PC-3 (cell line): ENCODE results near the gene SWSAP1. TPM values are rescaled to one million over a fixed set of nuclear protein-coding genes. Genes with fewer than 3 reads are reported as not detected.

Experiments
- ATAC-seq: fragments of 200-7000 bp; cut with Tn5 transposase; 2 replicates; pipeline ENCODE4 v1.9.1; 2020; ENCODE audit warnings: mild to moderate bottlenecking, moderate library complexity
- BruUV-seq: library from RNA; stranded (reverse); fragments of 400-500 nt; replicated peaks from 2 replicates; lab custom pipeline; 2021; lab: Mats Ljungman, UMichigan
- CTCF ChIA-PET: fragments of 300-600 bp; sonication (Branson Sonifier 250); formaldehyde crosslinking; loops from one replicate; lab custom pipeline; 2022; ENCODE audit warnings: antibody characterized with exemption; lab: Charles Lee
- POLR2A ChIA-PET: fragments of 300-600 bp; sonication (Branson Sonifier 250); formaldehyde crosslinking; loops from one replicate; lab custom pipeline; 2022; ENCODE audit warnings: antibody characterized with exemption; ENCODE audit not compliant: unreplicated experiment; lab: Charles Lee
- DNase-seq: peaks from one replicate; pipeline ENCODE4 v3.0.0-alpha.2; 2015
- H2AFZ ChIP-seq: fragments of 300-600 bp; sonication (generic); 2 replicates; pipeline ENCODE4 v1.6.0; 2016; ENCODE audit warnings: antibody characterized with exemption, low read length
- H3F3A ChIP-seq: fragments of 300-600 bp; sonication (generic); one replicate; pipeline ENCODE4 v1.6.0; 2017; ENCODE audit warnings: antibody characterized with exemption, low read length, control low read depth, mild to moderate bottlenecking; ENCODE audit not compliant: unreplicated experiment
- H3K27ac ChIP-seq: fragments of 300-600 bp; sonication (generic); 2 replicates; pipeline ENCODE4 v1.5.1; 2016; ENCODE audit warnings: mild to moderate bottlenecking, low read length
- H3K27me3 ChIP-seq: fragments of 300-600 bp; sonication (generic); 2 replicates; pipeline ENCODE4 v1.6.1; 2016; ENCODE audit warnings: low read length, mixed read lengths
- H3K36me3 ChIP-seq: fragments of 300-600 bp; sonication (generic); 2 replicates; pipeline ENCODE4 v1.6.1; 2016; ENCODE audit warnings: low read depth, mixed run types, low read length, mixed read lengths
- H3K4me1 ChIP-seq: fragments of 300-600 bp; sonication (generic); 2 replicates; pipeline ENCODE4 v1.5.1; 2016; ENCODE audit warnings: low read length; ENCODE audit not compliant: insufficient read depth
- H3K4me2 ChIP-seq: fragments of 300-600 bp; sonication (generic); 2 replicates; pipeline ENCODE4 v1.6.0; 2016; ENCODE audit warnings: low read length
- H3K4me3 ChIP-seq: fragments of 300-600 bp; sonication (generic); 2 replicates; pipeline ENCODE4 v1.5.1; 2016; ENCODE audit warnings: mild to moderate bottlenecking, low read length, mixed read lengths
- H3K79me2 ChIP-seq: fragments of 300-600 bp; sonication (generic); 2 replicates; pipeline ENCODE4 v1.6.1; 2017; ENCODE audit warnings: low read length, mixed read lengths
- H3K9ac ChIP-seq: fragments of 300-600 bp; sonication (generic); 2 replicates; pipeline ENCODE4 v1.6.0; 2016; ENCODE audit warnings: mild to moderate bottlenecking, low read length
- H3K9me2 ChIP-seq: fragments of 300-600 bp; sonication (generic); replicated peaks from 2 replicates; pipeline ENCODE4 v1.6.1; 2016; ENCODE audit warnings: mixed run types, low read length, mixed read lengths
- H3K9me3 ChIP-seq: fragments of 300-600 bp; sonication (generic); 2 replicates; pipeline ENCODE4 v1.6.1; 2016; ENCODE audit warnings: low read length, mixed read lengths
- H4K20me1 ChIP-seq: fragments of 300-600 bp; sonication (generic); 2 replicates; pipeline ENCODE4 v1.6.1; 2016; ENCODE audit warnings: low read length, mixed read lengths
- CTCF ChIP-seq: fragments of 300-600 bp; sonication (generic); conservative IDR thresholded peaks from 2 replicates; pipeline ENCODE4 v1.5.1; 2017; ENCODE audit warnings: antibody characterized with exemption, low read depth, mild to moderate bottlenecking, low read length
- EZH2phosphoT487 ChIP-seq: fragments of 300-600 bp; sonication (generic); IDR thresholded peaks from 2 replicates; pipeline ENCODE4 v1.6.1; 2018; ENCODE audit warnings: mild to moderate bottlenecking, antibody characterized with exemption, low read length, borderline replicate concordance
- intact Hi-C: fragments of 100-400 bp; cut with micrococcal nuclease; formaldehyde crosslinking; loops from 2 replicates; pipeline ENCODE4 v1.9.0; 2023
- total RNA-seq: library from RNA; depleted of rRNA; stranded (reverse); fragments of >200 nt; gene quantifications from 2 replicates; pipeline ENCODE4 v1.2.3, GENCODE V29; 2014

The SWSAP1 gene
- total RNA-seq, 1 experiment from 2014 or later: 6.1 TPM

GRCh38 chr19:11418094-11418548 is 43.7 kb downstream of the SWSAP1 start:
- H3K9ac ChIP-seq: peak overlapping the region; percentile 31; the same call in 1 of the 2 replicates
- no peaks in the 10 kb centered on the region for H3K27me3 ChIP-seq
- POLR2A ChIA-PET: interaction anchor here (1.1 kb wide), 1 partner anchor 43 kb away, joined by 34 read pairs; the partner anchor contains the start of gene SWSAP1

GRCh38 chr19:11418549-11419506 is 44.4 kb downstream of the SWSAP1 start, which contains the start of gene RGL3:
Gene RGL3, minus strand, starts transcription at chr19:11419314. Its CDS starts 36 bp downstream, at chr19:11419278.
- Histone ChIP-seq H3K9me3 (no peaks in the 10 kb centered on the region), H4K20me1 (no peaks in the 10 kb centered on the region), H3K4me1 (no peaks in the 10 kb centered on the region), H3K79me2 (no peaks in the 10 kb centered on the region), H3K27ac (no peak within 1 kb of the TSS), H3K27me3 (no peaks in the 10 kb centered on the region), H3K36me3 (no peaks in the 10 kb centered on the region), H3F3A (no peaks in the 10 kb centered on the region), H3K4me2 (peak within 1 kb of the TSS; percentile 93), H3K4me3 (peak within 1 kb of the TSS; percentile 72), H3K9me2 (no peaks in the 10 kb centered on the region), H3K9ac (peak within 1 kb of the TSS; percentile 31), H2AFZ (peak within 1 kb of the TSS; percentile 90)
- ChIA-PET CTCF (interaction anchor here (0.6 to 1.9 kb wide), 4 partner anchors 17 to 132 kb away, joined by 3 to 11 read pairs (median 4); partner anchors contain the start of gene PRKCSH), POLR2A (interaction anchor here (1.1 kb wide), 1 partner anchor 44 kb away, joined by 34 read pairs; the partner anchor contains the start of gene SWSAP1)
- DNase-seq (peak; percentile 33), ATAC-seq (peak; percentile 79)
- intact Hi-C loops: no loop called here
- TSS peak; percentile 63 for BruUV-seq
- TF ChIP-seq CTCF (no peak), EZH2phosphoT487 (no peak)

More at GRCh38 chr19:11418094-11418548, 43.7 kb downstream of the SWSAP1 start:
- no TSS peak for BruUV-seq
- H3K36me3 ChIP-seq: no peaks in the 10 kb centered on the region
- CTCF ChIA-PET: interaction anchor here (1.0 kb wide), 1 partner anchor 37 kb away, joined by 3 read pairs; no protein-coding TSS in a partner anchor
- no peaks in the 10 kb centered on the region for H4K20me1 ChIP-seq
- no peaks in the 10 kb centered on the region for H3K79me2 ChIP-seq
- peak overlapping the region; percentile 72 for H3K4me3 ChIP-seq
- no peaks in the 10 kb centered on the region for H3K9me3 ChIP-seq
- peak; percentile 16 for ATAC-seq
- intact Hi-C loops: no loop called here
- H3K4me2 ChIP-seq: peak overlapping the region; percentile 93
- H2AFZ ChIP-seq: peak overlapping the region; percentile 90
- H3K4me1 ChIP-seq: no peaks in the 10 kb centered on the region
- TF ChIP-seq CTCF: no peak
- no peak for DNase-seq
- no peak overlapping the region for H3K27ac ChIP-seq
- no peaks in the 10 kb centered on the region for H3F3A ChIP-seq
- no peaks in the 10 kb centered on the region for H3K9me2 ChIP-seq
